ENCODE data around the gene HCN3. TPM values are rescaled to one million over a fixed set of nuclear protein-coding genes. Genes with fewer than 3 reads are reported as not detected.

Gene HCN3
- total RNA-seq, 4 donors from 2014 or later = 5.4 to 8.5 (median 6.4) TPM

DNA sequence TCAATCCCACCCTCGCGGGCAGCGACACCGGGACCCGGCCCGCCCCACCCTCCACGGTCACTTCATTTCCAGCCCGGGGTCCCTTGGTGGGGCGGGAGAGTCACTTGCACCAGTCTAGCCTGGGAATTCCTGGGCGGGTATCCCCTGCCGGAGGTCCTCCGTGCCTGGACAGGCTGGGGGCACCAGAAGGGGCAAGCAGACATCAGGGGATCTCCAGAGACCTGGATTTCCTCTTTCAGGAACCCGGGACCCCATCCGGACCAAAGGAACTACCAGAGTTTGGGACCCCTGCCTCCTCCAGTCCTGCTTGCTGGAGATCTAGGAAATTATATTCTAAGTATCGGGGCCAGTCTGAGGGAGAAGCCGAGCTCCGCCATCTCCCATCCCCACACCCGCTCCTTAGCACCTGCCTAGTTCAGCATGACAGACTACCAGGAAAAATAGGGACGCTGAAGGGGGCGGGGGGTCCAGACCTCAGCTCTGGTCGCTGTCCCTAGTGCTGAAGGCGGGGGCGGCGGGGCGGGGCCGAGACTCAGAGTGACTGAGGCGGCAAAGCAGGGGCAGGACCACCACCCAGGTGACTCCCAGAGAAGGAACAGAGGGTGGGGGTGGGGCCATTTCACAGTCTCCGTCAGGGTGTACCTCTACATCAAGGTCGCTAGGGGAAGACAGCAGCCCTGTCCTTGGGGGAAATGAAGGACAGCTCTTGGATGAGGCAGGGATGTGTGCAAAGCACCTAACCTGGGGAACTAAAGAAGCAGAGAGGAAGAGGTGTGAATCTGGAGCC lies 832 bp downstream of the HCN3 start:
- WGBS, 2 donors = 0 to 2% methylated on average over 17 to 28 of the region's 29 CpGs
- intact Hi-C loops (cut with DNase I; ENCODE audit: low total_unique reads) = loop anchor here (5.0 kb wide), 1 partner anchor 44 kb away; the partner anchor contains the start of gene RUSC1
- DNase-seq (ENCODE audit: low spot score in 2 of 2) = peak; percentile 33 to 92
- TF ChIP-seq POLR2A (IDR thresholded peaks at IDR 0.05) (no peak), CTCF (IDR thresholded peaks at IDR 0.05) (no peak)
- peak overlapping the region; percentile 57 for H3K4me3 ChIP-seq (ENCODE audit: low read depth, poor library complexity, severe bottlenecking)

DNA sequence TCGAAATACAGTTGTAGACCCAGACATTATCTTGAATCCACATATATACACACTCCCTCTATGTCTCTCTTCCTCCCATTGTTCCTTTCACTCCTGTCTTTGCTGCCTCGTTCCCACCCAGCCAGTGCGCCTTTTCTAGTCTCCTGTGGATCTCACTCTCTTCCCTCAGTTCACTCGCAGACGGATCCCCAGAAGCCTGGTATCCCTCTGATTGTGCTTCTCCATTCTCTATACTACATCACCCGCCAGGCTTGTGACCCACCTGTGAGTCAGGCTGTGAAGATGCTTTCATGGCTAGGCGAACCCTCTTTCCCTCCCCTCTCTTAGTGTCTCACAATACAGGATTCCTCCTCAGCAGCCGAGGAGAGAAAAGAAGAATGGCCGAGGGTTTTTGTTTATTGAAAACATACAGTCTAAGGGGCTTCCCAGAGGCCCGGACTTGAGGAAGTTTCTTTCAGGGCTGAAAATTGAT lies 1.5 kb downstream of the HCN3 start:
- intact Hi-C loops (cut with DNase I; ENCODE audit: low total_unique reads) = loop anchor here (5.0 kb wide), 1 partner anchor 44 kb away; the partner anchor contains the start of gene RUSC1
- no peak for DNase-seq (ENCODE audit: low spot score in 2 of 2)
- WGBS, 2 donors = 59 to 67% methylated on average over 10 of the region's 10 CpGs
- no peak overlapping the region for H3K4me3 ChIP-seq (ENCODE audit: low read depth, poor library complexity, severe bottlenecking)
- TF ChIP-seq POLR2A (IDR thresholded peaks at IDR 0.05) = no peak
- no peak for TF ChIP-seq CTCF (IDR thresholded peaks at IDR 0.05)

DNA sequence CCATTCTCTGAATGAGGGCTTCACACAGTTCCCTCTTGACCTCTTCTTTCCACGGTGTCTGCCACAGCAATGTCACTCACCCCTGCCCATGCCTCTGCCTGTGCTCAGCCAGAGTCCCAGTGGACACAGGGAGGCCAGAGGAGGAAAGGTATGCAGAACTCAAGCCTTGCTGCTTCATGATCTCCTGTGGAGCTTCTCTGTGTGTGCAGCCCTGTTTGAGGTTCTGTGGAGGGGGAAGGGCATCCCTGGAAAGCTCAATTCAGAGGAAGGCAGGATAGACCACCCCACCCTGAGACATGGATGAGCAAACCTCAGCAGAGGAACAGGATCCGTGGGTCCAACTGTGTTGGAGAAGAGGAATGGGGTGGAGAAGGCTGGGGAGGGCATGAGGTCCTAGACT lies 2.0 kb downstream of the HCN3 start:
- intact Hi-C loops (cut with DNase I; ENCODE audit: low total_unique reads) = loop anchor here (5.0 kb wide), 1 partner anchor 43 kb away; the partner anchor contains the start of gene RUSC1
- H3K4me3 ChIP-seq (ENCODE audit: low read depth, poor library complexity, severe bottlenecking) = no peak overlapping the region
- WGBS, 2 donors = 77 to 86% methylated on average over 2 of the region's 2 CpGs

GRCh38 chr1:155282488-155283091 lies 5.3 kb downstream of the HCN3 start:
- TF ChIP-seq POLR2A (IDR thresholded peaks at IDR 0.05) (no peak), CTCF (IDR thresholded peaks at IDR 0.05) (no peak)
- no peak for DNase-seq (ENCODE audit: low spot score in 2 of 2)
- intact Hi-C loops (cut with DNase I; ENCODE audit: low total_unique reads) = no loop called here
- WGBS, 2 donors = 92 to 94% methylated on average over 29 of the region's 29 CpGs
- H3K4me3 ChIP-seq (ENCODE audit: low read depth, poor library complexity, severe bottlenecking) = no peak overlapping the region

More for the DNA sequence above, 2.0 kb downstream of the HCN3 start:
- DNase-seq (ENCODE audit: low spot score in 2 of 2) = no peak
- TF ChIP-seq POLR2A (IDR thresholded peaks at IDR 0.05) (no peak), CTCF (IDR thresholded peaks at IDR 0.05) (no peak)

DNA sequence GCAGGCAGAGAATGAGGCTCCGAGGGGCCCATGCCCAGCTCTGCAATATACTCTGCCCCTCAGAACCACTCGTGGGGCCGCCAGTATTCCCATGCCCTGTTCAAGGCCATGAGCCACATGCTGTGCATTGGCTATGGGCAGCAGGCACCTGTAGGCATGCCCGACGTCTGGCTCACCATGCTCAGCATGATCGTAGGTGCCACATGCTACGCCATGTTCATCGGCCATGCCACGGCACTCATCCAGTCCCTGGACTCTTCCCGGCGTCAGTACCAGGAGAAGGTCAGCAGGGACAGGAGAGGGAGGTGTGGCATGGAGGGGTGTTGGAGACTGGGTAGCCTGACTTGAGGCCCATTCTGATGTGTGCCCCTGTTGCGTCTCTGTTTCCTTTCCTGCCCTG lies 7.2 kb downstream of the HCN3 start:
- no peak overlapping the region for H3K4me3 ChIP-seq (ENCODE audit: low read depth, poor library complexity, severe bottlenecking)
- no peak for DNase-seq (ENCODE audit: low spot score in 2 of 2)
- intact Hi-C loops (cut with DNase I; ENCODE audit: low total_unique reads) = no loop called here
- no peak for TF ChIP-seq CTCF (IDR thresholded peaks at IDR 0.05)
- no peak for TF ChIP-seq POLR2A (IDR thresholded peaks at IDR 0.05)
- WGBS, 2 donors = 94 to 97% methylated on average over 12 of the region's 12 CpGs

All from lower leg skin (tissue), 4 donors.